Muscle layer of duodenum (tissue), 2 donors: ENCODE measurements around the gene SCAMP1.

Experiments
- H3K27ac ChIP-seq: one replicate; pipeline ENCODE4 v1.7.0; 2013; ENCODE audit warnings: mild to moderate bottlenecking, low read length
- H3K27me3 ChIP-seq: one replicate; pipeline ENCODE4 v1.7.0; 2013; ENCODE audit warnings: low read depth, mild to moderate bottlenecking, control low read depth, low read length
- H3K36me3 ChIP-seq, 2 donors: one replicate each; pipeline ENCODE4 v1.7.0; 2013; ENCODE audit warnings: low read length in 2 of 2, control low read depth in 1 of 2, mild to moderate bottlenecking in 1 of 2; ENCODE audit not compliant: insufficient read depth in 2 of 2, control insufficient read depth in 1 of 2
- H3K4me1 ChIP-seq, 2 donors: one replicate each; pipeline ENCODE4 v1.7.0; 2013; ENCODE audit warnings: low read length in 2 of 2, mild to moderate bottlenecking in 2 of 2, control low read depth in 1 of 2, moderate library complexity in 1 of 2; ENCODE audit not compliant: insufficient read depth in 2 of 2, control insufficient read depth in 1 of 2
- H3K4me3 ChIP-seq, 2 donors: one replicate each; pipeline ENCODE4 v1.7.0; 2013; ENCODE audit warnings: low read length in 2 of 2, low read depth in 1 of 2, mild to moderate bottlenecking in 1 of 2
- H3K9me3 ChIP-seq, 2 donors: one replicate each; pipeline ENCODE4 v1.7.0; 2013; ENCODE audit warnings: low read length in 2 of 2, control low read depth in 1 of 2, mild to moderate bottlenecking in 1 of 2; ENCODE audit not compliant: control insufficient read depth in 1 of 2
- donor health status: healthy.

The SCAMP1 gene

DNA sequence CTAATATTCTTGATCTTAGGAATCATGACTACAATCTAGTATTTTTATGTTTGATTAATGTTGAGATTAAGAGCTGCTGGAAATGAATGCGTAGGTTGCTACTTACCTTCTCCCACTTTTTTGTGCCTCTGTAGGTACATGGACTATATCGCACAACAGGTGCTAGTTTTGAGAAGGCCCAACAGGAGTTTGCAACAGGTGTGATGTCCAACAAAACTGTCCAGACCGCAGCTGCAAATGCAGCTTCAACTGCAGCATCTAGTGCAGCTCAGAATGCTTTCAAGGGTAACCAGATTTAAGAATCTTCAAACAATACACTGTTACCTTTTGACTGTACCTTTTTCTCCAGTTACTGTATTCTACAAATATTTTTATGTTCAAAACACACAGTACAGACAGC lies 115.0 kb downstream of the SCAMP1 start:
- no peak overlapping the region for H3K4me3 ChIP-seq
- no peaks in the 10 kb centered on the region for H3K27me3 ChIP-seq
- no peaks in the 10 kb centered on the region for H3K9me3 ChIP-seq
- H3K4me1 ChIP-seq: no peaks in the 10 kb centered on the region
- no peak overlapping the region for H3K27ac ChIP-seq
- peaks cover 0 to 7% of the 10 kb centered on the region in 2 donors for H3K36me3 ChIP-seq

DNA sequence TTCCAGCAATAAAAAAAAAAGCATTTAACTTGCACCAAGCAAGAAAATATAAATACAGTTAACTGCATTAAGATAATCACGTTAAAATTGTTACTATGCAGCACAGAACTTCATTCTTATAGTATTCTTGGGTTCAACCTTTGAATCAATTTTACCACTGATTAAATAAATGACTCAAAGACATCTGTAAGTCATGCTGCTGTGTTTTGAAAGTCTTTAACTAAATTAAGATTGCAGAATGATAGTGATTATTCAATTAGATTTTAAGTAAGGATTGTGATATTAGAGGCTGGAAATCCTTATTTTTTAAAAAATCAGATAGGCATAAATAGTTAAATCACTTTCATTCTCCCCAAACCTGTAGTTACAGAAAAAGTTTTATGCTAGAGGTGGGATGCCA lies 116.4 kb downstream of the SCAMP1 start:
- Histone ChIP-seq H3K27ac (no peak overlapping the region), H3K9me3 (no peaks in the 10 kb centered on the region), H3K4me3 (no peak overlapping the region), H3K36me3 (peaks cover 0 to 7% of the 10 kb centered on the region in 2 donors), H3K27me3 (no peaks in the 10 kb centered on the region), H3K4me1 (no peaks in the 10 kb centered on the region)

DNA sequence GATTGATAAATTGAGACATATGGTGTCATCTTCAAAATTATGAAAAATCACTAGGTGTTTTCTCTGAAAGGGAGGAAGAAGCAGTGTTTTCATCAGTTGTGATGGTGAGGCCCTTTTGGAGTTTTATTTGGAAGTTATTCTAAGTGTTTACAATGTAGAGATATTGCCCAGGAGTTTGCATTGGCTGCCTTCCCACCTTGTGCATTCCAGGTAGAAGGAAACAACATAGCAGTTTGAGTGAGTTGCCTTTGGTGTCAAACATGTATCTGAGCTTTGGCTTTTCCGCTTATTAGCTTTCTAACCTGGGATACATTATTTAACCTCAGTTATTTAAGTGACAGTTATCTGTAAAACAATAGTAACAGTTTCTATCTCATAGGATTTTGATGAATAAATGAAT lies 122.5 kb downstream of the SCAMP1 start:
- H3K9me3 ChIP-seq: no peaks in the 10 kb centered on the region
- H3K36me3 ChIP-seq: peaks cover 4 to 12% of the 10 kb centered on the region in 2 donors
- H3K4me1 ChIP-seq: peaks cover 0 to 18% of the 10 kb centered on the region in 2 donors
- no peak overlapping the region for H3K27ac ChIP-seq
- H3K4me3 ChIP-seq: no peak overlapping the region
- H3K27me3 ChIP-seq: no peaks in the 10 kb centered on the region

DNA sequence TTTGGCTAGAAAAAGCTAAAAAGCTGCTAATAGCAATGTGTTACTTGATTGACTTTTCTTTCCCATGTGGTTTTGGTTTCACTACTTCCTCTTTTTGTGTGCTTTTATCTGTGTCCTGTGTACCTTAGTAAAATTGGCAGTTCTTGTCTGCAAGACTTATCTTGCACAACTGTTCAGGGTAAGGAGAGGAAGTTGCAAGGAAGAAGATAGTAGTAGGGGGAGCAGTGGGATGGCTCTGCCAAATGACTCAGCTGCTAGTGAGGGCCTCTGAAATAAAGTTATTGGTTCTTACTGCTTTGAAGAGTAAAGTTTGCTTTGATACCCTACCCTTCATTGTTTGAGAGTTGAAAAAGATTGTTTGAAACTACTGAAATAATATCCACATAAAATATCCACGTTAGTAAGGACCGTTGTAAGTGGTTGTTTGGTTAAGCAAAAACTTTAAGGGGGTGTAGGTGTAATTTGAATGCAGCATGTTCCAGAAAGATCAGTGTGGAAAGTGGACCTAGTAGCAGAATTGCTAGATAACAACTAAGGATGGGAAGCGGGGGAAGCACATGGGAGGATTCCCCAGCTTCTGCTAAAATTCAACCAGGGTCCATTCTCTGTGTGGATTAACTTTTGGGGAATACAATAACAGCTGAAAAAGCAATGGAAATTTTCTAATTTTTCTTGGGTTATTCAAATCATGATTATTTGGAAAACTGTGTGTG lies 123.5 kb downstream of the SCAMP1 start:
- Histone ChIP-seq H3K9me3 (no peaks in the 10 kb centered on the region), H3K4me3 (no peak overlapping the region), H3K4me1 (peaks cover 0 to 18% of the 10 kb centered on the region in 2 donors), H3K36me3 (peaks cover 14 to 22% of the 10 kb centered on the region in 2 donors), H3K27ac (no peak overlapping the region), H3K27me3 (no peaks in the 10 kb centered on the region)

DNA sequence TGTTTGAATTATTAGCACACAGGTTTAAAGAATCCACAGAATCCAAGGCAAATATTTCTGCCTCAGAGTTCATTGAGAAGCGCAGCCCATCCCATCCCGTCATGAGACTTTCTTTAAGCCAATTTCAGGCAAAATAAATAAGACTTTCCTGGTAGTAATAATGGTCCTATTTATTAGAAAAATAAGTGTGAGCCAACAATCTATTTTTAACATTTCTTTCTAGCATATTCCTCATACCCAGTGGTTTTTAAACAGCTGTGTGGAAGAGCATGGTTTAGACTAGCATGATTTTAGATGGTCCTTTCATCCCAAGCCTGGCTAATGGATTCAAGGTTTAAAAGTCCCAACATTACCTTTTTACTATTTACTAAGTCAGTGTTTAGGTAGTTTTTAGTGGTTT lies 125.8 kb downstream of the SCAMP1 start:
- peaks cover 14 to 27% of the 10 kb centered on the region in 2 donors for H3K36me3 ChIP-seq
- H3K4me3 ChIP-seq: no peak overlapping the region
- H3K27ac ChIP-seq: no peak overlapping the region
- H3K27me3 ChIP-seq: no peaks in the 10 kb centered on the region
- H3K9me3 ChIP-seq: no peaks in the 10 kb centered on the region
- peaks cover 0 to 18% of the 10 kb centered on the region in 2 donors for H3K4me1 ChIP-seq

DNA sequence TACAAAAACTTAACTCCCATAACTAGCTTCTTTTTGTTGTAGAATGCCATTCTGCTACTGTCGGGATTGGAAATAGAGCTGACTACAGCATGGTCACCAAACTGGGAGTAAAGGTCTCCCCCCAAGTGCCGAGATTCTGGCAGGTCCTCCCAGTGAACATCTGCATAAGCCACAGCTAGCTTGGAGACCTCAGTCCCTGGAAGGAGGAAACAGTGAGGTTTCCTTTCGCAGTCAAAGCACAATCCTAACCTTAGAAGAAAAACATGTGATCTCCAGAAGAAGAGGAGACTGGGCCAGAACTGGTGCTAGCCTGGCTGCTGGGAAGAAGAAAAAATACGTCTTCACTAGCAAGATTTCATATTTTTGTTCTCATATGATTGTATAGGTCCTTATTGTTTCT lies 127.4 kb downstream of the SCAMP1 start:
- peaks cover 14 to 27% of the 10 kb centered on the region in 2 donors for H3K36me3 ChIP-seq
- H3K27me3 ChIP-seq: no peaks in the 10 kb centered on the region
- peaks cover 0 to 14% of the 10 kb centered on the region in 2 donors for H3K4me1 ChIP-seq
- H3K4me3 ChIP-seq: no peak overlapping the region
- no peaks in the 10 kb centered on the region for H3K9me3 ChIP-seq
- H3K27ac ChIP-seq: no peak overlapping the region

DNA sequence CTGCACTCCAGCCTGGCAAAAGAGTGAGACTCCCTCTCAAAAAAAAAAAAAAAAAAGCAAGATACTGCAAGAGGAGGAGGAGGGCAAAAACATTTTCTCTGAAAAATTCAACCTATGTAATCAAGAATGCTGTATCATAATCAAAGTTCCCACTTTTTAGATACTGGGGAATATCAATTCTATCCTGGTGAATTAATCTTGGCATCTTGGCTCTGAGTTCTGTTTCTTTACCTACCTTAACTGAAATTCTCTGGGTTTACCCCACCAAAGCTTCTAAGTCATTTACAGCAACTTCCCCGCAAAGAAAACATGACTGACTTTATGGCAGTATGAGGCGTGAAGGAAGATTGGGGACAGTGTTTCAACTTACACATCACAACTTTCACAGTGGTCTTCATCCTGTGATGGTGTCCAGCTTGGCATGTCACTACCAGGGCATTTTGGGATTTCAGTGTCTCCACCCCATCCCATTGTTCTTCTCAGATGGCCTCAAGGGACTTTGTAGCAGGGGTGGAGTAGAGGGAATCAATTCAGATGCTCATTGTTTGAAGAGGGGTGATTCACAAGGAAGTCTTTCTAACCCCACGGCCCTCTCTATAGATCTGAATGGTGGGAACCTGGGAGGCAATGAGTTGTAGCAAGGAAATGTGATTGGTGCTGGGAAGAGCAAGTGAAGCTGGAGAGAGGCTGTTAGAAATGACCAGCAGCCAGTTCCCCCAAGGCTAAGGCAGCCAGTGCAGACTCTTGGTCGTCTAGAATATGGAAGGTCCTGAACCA lies 130.5 kb downstream of the SCAMP1 start:
- Histone ChIP-seq H3K4me1 (peaks cover under 1 to 3% of the 10 kb centered on the region in 2 donors), H3K9me3 (no peaks in the 10 kb centered on the region), H3K27ac (no peak overlapping the region), H3K4me3 (no peak overlapping the region), H3K36me3 (peaks cover 14 to 27% of the 10 kb centered on the region in 2 donors), H3K27me3 (no peaks in the 10 kb centered on the region)

DNA sequence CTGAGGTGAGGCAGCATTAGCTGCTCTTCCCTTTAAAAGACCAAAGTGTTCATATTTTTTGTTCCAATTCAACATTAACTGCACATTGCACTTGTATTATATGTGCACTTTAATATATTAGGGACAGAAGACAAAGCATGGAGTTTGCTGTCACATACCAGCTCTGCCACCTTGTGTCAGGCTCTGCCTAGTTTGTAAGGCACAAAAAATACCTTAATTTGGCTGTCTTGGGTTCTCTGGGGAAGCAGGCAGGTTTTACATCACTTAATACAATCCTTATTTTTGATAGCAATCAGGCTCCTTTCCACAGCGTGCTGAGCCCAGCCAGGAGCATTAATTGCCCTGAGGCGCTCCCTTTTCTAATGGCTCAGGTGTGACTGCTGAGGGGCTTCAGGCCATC lies 131.8 kb downstream of the SCAMP1 start:
- Histone ChIP-seq H3K4me1 (peaks cover 12 to 13% of the 10 kb centered on the region in 2 donors), H3K9me3 (no peaks in the 10 kb centered on the region), H3K36me3 (peaks cover 14 to 22% of the 10 kb centered on the region in 2 donors), H3K27ac (no peak overlapping the region), H3K27me3 (no peaks in the 10 kb centered on the region), H3K4me3 (no peak overlapping the region)

DNA sequence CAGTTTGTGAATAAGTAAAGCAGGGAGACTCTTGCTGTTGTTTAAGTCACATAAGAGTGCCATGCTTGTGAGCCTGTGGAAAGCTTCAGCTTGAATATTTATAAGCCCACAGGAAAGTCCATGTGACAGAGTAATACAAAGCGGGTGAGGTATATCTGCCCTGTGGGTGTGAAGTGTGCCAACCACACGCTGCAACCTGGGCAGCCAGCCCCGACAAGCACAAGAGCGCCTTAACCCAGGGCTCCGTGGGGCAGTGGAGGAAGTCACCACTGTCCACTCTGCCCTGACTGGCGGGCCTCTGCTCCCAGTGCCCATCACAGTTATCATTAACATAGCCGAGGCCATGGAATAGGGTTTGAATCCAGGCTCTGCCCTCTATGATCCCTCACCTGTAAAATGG lies 132.2 kb downstream of the SCAMP1 start:
- H3K36me3 ChIP-seq: peaks cover 12 to 18% of the 10 kb centered on the region in 2 donors
- H3K4me1 ChIP-seq: peaks cover 14 to 17% of the 10 kb centered on the region in 2 donors
- no peak overlapping the region for H3K27ac ChIP-seq
- no peak overlapping the region for H3K4me3 ChIP-seq
- no peaks in the 10 kb centered on the region for H3K9me3 ChIP-seq
- H3K27me3 ChIP-seq: no peaks in the 10 kb centered on the region

DNA sequence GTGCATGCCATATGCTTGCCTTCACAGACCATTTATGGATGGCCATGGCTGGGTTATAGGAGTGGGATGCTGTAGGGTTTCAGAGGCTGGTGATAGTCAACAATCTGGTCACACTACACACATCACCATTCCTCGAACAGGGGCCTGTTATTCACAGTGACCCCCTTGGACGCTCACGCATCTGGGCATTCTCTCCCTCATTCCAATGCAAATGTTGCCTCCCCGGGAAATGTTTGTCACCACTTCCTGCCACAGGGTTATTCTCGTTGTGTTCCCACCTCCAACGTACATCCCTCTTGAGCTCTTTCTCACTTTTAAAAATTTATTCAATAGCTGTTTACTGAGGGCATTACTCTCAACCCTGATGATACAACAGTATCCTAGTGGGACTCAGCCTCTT lies 135.4 kb downstream of the SCAMP1 start:
- Histone ChIP-seq H3K27ac (peak overlapping the region; percentile 32), H3K9me3 (no peaks in the 10 kb centered on the region), H3K4me1 (peaks cover 20 to 42% of the 10 kb centered on the region in 2 donors), H3K27me3 (no peaks in the 10 kb centered on the region), H3K4me3 (no peak overlapping the region), H3K36me3 (no peaks in the 10 kb centered on the region)

DNA sequence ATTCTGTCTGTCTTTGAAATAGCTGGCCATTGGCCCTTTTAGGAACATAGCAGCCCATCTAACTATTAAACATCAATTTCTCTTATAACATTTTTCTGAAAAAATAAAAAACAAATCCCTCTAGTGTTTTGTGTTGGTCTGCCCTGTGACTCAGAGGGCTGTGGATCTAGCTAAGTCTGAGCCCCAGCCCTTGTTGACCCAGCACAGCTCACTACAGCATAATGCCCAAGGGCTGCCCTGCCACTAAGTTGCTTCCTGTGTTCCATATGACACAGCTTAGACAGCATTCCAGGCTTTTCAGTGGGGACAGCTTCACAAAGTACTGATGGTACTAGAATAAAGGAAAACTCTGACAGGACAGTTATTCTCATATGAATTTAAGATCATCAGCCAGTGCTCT lies 136.0 kb downstream of the SCAMP1 start:
- H3K9me3 ChIP-seq: no peaks in the 10 kb centered on the region
- H3K27ac ChIP-seq: peak overlapping the region; percentile 32
- peaks cover 22 to 44% of the 10 kb centered on the region in 2 donors for H3K4me1 ChIP-seq
- H3K36me3 ChIP-seq: no peaks in the 10 kb centered on the region
- H3K4me3 ChIP-seq: no peak overlapping the region
- no peaks in the 10 kb centered on the region for H3K27me3 ChIP-seq
